Prostate gland (tissue), 2 donors: Measurements from ENCODE around the gene PNMA3.
"Not testable (repeated sequence)": the region's sequence is repeated elsewhere in the genome, so short reads cannot be mapped to it uniquely, and the experiment has no call there.

Source experiments
- CTCF ChIP-seq, 4 experiments: fragments of 200-600 bp in 2 of 4; fragments of 450-650 bp in 2 of 4; sonication (generic) in 2 of 4; IDR thresholded peaks; 1 replicate in 3 of 4; 2 replicates in 1 of 4; pipeline ENCODE4 v1.5.1; 2016 to 2019; ENCODE audit warnings: antibody characterized with exemption in 4 of 4, mild to moderate bottlenecking in 2 of 4, moderate library complexity in 2 of 4
- POLR2A ChIP-seq: fragments of 450-650 bp; IDR thresholded peaks from one replicate; pipeline ENCODE4 v1.6.1; 2016; ENCODE audit warnings: antibody characterized with exemption, mild to moderate bottlenecking
- POLR2AphosphoS5 ChIP-seq: sonication (generic); formaldehyde crosslinking; IDR thresholded peaks from one replicate; pipeline ENCODE4 v1.6.1; 2017; ENCODE audit warnings: antibody characterized with exemption

GRCh38 chrX:153104959-153105358 lies 48.7 kb downstream of the PNMA3 start:
- TF ChIP-seq POLR2AphosphoS5; CTCF (IDR thresholded peaks at IDR 0.05); POLR2A: not testable (repeated sequence)
